ENCODE results near the gene CCDC149.

Gene CCDC149

DNA sequence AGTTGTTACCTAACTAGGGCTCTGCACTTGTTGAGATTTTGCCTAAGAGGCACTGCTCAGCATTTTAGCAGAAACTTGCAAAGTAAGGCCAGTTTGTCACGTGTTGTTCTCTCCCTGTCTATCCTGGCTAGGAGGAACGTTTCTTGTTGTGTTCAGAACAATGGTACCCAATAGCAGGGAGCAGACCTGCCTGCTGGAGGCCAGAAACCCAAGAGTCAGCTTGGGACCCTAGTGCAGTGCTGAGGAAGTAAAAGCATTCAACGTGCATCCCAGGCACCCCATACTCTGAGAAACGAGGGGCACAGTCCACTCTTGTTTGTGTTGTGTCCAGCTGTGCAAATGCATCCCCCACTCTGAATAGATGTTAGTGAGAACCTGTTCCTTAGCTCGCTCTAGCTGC lies 75.1 kb downstream of the CCDC149 start:
- no peak for DNase-seq

DNA sequence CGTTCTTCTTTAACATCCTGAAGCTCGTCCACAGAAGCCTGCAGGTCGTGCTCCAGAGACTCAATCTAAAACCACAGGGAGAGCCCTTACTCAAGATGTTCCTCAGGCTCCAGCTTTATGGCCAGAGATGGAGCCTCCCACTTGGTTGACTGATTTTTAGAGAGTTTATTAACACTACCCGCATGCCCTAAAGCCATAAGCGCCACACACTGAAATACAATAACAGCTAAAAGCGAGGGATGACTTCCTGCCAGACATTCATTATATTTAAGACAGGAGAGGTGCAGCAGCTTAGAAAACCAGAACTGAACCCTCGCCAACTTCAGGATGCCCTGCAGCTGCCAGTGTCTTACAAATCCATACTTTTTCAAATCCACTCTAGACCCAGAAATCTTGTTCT lies 75.5 kb downstream of the CCDC149 start:
- no peak for DNase-seq

DNA sequence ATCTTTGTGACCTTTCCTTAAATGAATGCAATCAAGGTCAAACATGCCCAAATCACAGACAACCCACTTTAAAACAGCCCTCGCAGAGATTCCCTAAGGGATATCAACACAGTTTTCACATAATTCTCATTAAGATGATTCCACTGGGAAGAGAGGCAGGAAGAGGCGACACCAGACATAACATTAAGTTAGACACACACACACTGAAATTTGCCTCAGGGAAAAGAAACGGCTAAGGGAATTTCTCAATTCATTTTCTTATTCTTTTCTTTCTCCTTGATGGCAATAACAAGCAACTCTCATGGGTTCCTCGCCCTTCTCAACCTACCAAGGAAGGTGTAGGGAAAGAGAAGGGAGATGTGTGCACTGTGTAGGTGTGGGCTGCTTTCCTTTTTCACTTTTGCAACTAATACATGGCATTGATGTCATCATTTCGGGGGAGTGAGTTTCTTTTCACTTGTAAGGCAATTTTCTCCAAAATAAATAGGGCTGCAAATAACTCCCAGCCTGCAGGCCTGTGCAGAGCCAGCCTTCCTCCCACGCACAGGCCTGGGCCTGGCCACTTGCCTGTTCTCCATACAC lies 76.1 kb downstream of the CCDC149 start:
- no peak for DNase-seq

DNA sequence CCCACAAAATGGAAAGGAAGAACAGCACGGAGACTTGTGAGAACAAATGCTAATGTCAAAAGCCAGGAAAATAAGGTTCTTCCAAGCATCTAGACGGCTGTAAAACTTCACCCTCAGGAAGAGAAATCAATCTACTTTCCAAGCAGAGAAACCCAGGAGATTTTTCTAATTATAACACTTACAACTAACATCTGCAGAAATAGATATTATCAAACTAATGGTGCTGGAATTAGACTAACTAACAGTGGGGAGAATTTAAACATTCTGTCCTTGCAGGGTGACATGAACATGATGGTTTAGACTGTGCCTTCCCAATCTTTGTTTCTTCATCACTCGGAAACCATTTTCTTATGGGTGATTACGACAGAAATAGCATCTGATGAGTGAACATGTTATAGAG lies 77.1 kb downstream of the CCDC149 start:
- no peak for DNase-seq

DNA sequence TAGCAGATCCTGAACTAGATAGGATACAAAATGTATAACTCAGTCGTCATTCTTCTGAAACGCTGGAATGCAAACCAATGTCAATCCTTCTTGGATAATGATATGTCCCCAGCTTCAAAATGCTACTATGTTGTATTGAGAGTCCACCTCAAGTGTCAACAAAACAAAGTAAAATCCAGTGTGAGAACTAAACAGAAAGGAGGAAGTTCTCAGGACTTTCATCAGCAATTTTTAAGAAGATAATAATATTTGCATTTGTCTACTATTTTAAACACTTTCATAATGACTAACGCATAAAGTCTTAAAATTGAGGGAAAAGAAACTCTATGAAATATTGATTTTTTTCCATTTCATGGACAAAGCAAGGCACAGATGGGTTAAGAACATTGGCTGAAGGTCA lies 81.2 kb downstream of the CCDC149 start:
- no peak for DNase-seq

DNA sequence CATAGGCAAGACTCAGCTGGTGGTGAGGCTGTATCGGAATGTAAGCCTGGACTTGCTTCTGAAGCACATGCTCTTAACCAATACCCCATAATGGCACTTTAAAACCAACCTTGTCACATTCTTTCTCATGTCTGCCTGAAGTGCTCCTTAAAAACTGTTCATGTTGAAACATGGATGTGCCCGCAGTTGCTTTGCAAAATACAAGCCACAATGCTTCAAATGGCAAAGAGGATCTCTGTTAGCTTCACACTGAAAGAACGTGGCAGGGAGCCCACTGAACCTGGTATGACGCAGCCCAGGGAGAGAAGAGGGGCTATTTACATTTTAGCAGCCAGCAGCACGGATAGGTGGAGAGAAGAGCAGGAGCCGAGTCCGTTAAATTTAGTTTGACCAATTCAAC lies 88.1 kb downstream of the CCDC149 start:
- no peak for DNase-seq

DNA sequence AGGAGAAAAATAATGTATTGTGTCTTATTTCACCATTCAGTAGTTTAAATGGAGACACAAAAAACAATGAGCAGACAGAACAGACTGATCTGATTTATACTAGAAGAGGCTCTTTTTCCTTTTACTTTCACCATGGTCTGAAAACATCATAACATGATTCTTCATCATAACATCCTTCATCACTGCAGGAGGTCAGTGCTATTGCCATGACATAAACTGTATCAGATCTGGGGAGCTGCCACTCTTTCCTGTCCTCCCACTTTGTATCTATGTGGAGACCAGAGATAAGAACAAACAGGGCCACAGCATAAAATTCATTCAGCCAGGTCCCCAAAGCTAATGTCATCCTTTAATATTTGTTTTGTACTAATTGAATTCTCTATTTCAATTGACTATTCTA lies 92.3 kb downstream of the CCDC149 start:
- DNase-seq: no peak

DNA sequence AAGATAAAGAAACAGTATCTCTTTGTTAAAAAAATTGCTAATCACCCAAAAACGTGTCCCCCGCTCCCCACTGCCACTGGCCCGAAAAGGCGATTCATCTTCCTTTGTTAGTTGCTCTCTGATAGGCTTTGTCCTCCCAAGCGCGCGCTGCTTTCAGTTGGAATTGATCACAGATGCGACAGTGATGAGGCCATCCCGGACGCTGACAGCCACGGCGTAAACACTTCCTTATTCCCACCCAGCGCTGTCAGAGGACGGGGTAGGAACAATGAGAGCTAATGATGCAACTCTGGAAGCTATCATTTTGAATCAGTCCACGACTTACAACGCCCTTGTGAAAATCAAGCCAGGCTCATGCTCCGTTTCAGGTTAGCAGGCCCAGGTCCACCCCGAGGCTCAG lies 96.0 kb downstream of the CCDC149 start:
- DNase-seq: no peak

DNA sequence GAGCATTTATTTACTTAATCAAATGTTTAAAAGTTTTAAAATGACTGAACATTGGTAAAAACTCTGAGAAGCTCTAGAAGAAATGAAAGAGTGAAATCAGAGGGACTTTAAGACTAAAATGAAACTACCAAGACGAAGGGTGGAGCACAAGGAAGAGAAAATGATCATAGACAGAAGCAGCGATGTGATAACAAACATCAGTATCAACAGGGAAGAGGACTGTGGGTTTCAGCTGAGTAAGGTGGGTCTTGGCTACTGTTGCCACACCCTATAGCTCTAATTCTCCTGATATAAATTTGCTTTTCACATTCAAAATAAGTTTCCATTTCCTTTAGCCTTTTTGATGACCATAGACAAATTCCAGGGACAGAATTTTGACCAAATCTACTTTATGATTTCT lies 99.1 kb downstream of the CCDC149 start:
- no peak for DNase-seq

DNA sequence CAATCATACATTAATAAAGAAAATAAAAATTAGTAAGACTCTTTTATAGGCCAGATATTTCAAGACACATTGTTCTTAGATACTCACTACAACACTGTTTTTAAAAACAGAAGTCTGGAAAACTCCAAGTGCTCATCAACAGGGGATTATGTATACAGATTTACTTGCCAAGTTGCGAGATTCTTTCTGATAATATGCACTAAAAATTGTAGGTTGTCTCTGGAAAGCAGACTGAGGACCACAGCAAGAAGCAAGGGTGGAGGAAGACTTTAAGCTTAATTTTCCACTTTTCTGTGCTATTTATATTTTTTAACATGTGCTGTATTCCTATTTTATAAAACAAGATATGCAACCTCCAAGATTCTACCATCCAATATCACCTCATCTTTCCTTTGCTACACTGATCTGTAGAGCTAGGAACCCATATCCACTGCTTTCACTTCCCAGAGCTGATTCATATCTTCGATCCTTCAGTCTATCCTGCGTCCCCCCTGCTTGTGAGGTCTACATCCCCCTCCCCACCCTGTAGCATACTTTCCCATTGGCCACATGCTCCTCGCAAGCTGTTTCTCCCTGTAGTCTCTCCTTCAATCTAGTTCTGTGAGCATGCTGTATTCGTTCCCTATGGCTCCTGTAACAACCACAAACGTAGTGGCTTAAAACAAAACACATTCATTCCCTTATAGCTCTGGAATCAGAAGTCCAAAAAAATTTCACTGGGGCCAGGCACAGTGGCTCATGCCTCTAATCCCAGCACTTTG lies 101.8 kb downstream of the CCDC149 start:
- DNase-seq: no peak

DNA sequence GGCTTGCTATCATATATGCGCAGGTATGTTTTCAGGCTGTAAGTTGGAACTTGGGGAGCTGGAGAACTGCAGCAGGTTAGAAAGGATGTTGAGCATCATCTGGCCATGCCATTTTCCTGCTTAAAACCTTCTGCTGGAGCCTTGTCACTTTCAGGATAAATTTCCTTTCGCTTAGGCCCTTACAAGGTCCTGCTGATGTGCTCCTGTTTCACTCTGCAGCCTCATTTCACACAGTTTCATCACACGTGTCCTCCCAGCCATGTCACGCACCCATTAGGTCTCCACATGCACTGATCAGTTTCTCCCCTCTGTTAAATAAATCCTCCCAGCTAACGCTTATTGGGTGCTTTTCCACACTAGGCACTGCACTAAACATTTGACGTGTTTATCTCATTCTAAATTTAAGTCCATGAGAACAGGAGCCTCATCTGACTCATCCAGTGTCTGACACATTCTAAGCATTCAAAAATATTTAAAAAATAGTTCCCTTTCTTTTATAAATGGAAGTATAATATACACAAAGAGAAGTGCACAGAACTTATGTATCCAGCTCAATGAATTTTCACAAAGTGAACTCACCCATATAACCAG lies 102.9 kb downstream of the CCDC149 start:
- DNase-seq: no peak

DNA sequence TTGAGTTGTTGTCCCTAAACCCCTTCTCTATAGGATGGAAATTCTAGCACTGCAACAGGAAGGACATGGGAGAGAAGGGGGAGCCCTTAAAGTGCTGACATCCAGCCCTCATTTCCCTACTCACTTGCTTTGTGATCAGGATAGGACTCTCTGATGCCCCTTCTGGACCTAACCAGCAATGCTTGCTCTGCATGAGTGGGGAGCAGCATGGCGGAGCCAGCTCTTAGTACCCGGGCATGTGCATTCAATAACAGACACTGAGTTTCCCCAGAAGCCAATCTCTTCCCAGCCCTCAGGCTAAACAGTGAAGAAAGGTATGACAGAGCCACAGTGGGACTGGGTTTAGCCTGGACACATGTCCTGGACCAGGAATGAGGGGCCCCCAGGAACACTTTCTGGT lies 103.5 kb downstream of the CCDC149 start:
- peak; percentile 1 to 21 for DNase-seq

DNA sequence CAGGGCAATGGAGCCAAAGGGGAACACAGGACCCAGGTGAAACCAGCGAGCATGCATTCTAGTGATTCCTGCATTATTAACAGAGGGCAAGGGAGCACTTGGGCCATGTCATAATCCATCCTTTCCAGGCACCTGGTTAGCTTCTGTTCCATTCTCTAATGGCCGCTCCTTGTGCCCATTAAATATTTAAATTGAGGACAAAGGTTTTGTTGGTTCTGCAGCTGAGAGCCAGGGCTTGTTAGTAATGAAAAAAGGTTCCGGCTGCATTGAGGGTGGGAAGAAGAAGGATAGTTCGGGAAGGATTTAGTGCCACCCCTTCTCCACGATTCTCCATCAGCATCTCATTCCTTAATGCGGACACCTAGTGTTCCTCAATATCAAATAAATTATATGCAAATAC lies 103.9 kb downstream of the CCDC149 start:
- DNase-seq: no peak

DNA sequence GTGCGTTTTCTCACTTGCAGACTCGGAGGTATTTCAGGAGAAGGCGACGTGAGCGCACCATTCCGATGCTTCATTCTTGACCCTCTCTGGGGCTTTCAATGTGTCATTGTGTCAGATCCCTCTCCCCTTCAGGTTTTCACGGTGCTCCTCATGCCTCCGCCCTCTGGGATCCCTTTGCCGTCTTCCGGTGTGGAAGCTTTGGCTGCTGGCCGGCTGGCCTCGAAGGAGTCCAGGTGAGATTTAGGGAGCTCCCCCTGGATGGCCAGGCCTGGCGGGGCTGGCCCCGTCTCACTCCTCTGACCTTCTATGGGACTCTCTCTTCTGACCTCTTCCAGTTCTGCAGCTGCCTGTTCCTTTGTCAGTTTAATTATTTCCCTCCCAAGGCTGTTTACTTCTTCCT lies 104.6 kb downstream of the CCDC149 start:
- DNase-seq: no peak

DNA sequence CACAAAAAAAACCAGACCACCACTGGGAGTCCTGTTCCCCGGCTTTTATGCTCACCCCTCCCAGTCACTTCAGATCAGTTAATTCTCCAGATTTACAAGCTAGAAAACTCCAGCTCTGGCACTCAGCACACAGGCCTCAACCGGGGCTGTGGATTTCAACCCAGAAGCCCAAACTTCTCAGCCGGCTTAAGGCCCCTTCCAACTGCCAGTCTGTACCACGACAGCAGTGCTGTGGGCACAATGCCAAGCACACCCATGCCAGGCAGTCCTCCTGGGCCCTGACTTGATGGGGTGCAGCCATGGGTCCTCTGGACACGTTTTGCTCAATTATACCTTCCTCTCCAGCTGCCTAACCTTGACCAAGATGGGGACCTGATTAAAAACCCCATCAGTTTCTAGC lies 105.2 kb downstream of the CCDC149 start:
- peak; percentile 23 to 56 for DNase-seq

DNA sequence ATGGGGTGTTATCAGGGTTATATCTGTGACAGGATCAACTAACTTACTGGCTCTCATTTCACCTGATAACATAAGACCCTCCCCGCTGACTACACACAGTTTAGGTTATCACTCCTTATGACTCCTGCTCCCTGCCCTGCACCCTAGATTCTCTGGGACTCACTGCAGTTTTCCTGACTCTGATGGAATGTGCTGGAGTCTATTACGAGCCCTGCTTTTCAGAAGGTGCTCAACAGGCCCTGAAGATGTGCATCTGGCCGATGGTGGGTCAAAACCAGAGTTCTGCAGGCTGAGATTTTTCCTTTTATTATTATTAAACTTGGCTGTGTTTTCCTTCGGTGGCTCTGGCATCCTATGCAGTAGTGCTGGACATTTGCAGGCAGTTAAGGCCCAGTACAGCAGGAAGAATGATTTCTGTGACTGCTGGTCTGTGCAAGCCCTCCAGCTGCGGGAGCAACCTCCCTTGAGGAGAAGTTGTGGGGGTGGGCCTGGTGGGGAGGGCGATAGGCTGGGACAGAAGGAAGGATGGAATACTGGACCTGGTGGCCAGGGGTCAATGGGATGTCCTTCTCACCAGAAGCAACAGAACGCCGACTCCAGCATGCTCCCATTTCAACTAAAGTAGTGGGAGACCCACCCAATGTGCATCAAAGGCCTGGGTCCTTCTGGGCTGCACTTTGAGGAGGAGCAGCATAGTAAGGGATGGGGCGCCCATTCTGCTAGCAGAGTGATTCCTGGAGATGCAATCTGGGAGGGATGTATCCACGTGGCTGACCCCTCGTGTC lies 106.4 kb downstream of the CCDC149 start:
- DNase-seq: no peak

DNA sequence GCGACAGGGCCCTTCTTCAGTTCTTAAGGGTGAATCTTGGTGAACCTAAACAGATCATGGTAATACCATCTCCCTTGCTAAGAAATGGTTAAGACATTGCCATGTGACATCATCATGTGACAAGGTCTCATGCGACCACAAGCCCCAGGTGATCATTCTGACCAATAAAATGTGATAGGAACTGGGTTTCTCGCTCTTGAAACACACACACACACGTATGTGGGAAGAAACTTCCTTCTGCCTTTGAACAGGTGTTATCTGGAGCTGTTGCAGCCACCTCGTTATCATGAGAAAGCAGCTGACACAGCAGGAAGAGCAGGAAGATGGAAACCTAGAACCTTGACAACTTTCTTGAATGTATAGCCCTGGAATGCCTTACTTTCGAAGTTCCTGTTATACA lies 107.3 kb downstream of the CCDC149 start:
- DNase-seq: no peak

DNA sequence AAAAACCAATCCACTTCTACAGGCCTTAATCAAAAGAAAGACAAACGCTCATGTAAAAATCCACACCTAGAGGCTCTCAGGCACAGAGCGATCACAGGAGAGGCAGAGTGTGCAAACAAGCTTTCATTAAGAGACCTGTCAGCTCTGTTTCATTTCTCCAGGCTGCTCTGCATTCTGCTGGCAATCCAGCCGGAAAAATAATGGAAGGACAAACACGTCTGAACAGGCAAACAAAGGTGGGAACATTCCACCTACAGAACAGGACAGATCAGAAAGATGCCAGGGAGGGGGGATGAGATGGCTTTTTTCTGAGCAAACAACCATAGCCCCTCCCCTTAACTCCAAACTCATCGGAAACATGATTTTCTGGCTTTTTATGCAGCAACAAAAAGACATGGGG lies 107.8 kb downstream of the CCDC149 start:
- no peak for DNase-seq

DNA sequence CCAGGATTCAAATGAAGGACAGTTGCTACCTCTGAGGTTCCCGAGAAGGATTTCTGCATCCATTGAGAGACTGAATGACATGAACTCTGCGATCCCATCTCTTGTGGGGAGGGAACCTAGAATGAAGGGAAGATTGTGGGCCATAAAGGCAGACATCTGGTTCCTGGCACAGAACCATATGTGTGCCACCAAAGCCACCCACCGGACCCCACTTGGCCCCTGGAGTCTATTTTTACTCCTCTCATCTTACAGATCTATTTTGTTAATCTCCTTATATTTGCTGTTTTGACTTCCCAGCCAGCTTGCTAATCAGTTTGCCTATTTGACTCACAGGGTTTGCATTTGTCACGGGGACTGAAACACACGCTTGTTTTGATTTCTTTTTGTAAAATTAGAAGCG lies 110.2 kb downstream of the CCDC149 start:
- peak; percentile 92 to 96 for DNase-seq

DNA sequence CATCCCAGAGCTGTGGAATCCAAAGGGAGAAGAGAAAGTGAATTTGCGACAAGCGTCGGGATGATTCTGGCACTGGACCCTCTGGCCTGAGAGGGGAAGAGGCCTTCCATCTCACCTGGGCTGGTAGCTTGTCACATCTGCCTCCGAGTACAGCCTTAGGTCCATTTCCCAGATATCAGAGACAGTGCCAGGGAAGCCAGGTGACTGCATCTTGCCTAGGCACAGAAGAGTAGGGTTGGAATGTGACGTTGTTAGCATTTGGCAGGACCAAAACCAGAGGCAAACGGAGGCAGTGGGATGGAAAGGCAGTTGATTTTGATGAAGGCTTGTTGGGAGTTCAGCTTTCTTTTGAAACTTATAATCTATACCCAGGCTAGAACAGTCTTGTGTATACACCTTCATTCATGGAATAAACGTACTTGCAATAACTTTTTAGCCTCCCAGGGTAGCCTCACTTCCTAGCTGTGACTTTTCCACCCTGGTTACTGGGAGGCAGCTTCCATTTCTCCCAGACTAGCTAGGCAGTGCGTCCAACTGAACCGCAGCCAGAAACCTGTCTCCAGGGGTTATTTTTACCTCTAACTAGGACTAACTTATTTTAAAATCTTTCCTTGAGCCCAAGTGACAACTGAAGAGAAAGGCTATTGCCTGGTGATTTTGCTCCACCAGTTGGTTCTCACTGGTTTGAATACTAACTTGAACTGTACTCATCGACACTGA lies 111.5 kb downstream of the CCDC149 start:
- DNase-seq: no peak

DNA sequence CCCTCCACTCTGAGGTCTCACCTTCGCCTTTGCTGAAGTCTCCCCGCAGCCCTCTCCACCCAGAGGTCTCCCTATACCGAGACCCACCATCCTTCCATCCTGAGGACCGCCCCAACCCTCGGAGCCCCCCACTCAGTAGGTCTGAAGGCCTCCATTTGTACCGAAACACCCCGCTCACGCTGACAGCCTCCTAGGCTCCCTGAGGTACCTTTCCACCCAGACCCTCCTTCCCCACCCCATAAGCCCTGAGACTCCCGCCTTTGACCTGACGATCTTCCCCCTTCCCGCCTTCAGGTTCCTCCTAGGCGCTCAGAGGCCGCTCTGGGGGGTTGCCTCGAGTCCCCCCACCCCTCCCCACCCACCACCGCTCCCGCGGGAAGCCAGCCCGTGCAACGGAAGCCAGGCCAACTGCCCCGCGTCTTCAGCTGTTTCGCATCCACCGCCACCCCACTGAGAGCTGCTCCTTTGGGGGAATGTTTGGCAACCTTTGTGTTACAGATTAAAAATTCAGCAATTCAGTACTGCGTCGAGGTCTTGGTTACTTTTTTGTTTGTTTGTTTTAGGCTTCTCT lies 112.4 kb downstream of the CCDC149 start:
- DNase-seq: no peak

DNA sequence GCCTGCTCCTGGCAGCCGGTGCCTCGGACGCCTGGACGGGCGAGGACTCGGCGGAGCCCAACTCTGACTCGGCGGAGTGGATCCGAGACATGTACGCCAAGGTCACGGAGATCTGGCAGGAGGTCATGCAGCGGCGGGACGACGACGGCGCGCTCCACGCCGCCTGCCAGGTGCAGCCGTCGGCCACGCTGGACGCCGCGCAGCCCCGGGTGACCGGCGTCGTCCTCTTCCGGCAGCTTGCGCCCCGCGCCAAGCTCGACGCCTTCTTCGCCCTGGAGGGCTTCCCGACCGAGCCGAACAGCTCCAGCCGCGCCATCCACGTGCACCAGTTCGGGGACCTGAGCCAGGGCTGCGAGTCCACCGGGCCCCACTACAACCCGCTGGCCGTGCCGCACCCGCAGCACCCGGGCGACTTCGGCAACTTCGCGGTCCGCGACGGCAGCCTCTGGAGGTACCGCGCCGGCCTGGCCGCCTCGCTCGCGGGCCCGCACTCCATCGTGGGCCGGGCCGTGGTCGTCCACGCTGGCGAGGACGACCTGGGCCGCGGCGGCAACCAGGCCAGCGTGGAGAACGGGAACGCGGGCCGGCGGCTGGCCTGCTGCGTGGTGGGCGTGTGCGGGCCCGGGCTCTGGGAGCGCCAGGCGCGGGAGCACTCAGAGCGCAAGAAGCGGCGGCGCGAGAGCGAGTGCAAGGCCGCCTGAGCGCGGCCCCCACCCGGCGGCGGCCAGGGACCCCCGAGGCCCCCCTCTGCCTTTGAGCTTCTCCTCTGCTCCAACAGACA lies 113.1 kb downstream of the CCDC149 start:
- DNase-seq: no peak
